HG03342 (cell line): ENCODE data around the gene THSD4.

Source experiments
- ATAC-seq: cut with Tn5 transposase; IDR thresholded peaks from one replicate; pipeline ENCODE4 v1.9.1; 2021; ENCODE audit warnings: mild to moderate bottlenecking, moderate library complexity; ENCODE audit not compliant: unreplicated experiment

The THSD4 gene

GRCh38 chr15:71220828-71221227, 105.6 kb downstream of the THSD4 start:
- no peak for ATAC-seq

- no peak for ATAC-seq
Observed at GRCh38 chr15:71221417-71221816, 106.1 kb downstream of the THSD4 start.

GRCh38 chr15:71223516-71223915, 108.2 kb downstream of the THSD4 start:
- ATAC-seq = no peak

GRCh38 chr15:71224024-71224423, 108.8 kb downstream of the THSD4 start:
- no peak for ATAC-seq

- no peak for ATAC-seq
Observed at GRCh38 chr15:71225851-71226250, 110.6 kb downstream of the THSD4 start.

- ATAC-seq = no peak
Observed at GRCh38 chr15:71226536-71227455, 111.5 kb downstream of the THSD4 start.

GRCh38 chr15:71228403-71228802, 113.1 kb downstream of the THSD4 start:
- ATAC-seq = no peak

- no peak for ATAC-seq
Observed at GRCh38 chr15:71230303-71230702, 115.0 kb downstream of the THSD4 start.

GRCh38 chr15:71231758-71232157, 116.5 kb downstream of the THSD4 start:
- no peak for ATAC-seq

GRCh38 chr15:71232411-71232810, 117.1 kb downstream of the THSD4 start:
- no peak for ATAC-seq

GRCh38 chr15:71237456-71238188, 122.4 kb downstream of the THSD4 start:
- no peak for ATAC-seq

GRCh38 chr15:71238926-71239325, 123.7 kb downstream of the THSD4 start:
- ATAC-seq = no peak

- ATAC-seq = no peak
Observed at GRCh38 chr15:71239592-71240364, 124.5 kb downstream of the THSD4 start.

GRCh38 chr15:71242292-71242691, 127.0 kb downstream of the THSD4 start:
- ATAC-seq = no peak

GRCh38 chr15:71244250-71244649, 129.0 kb downstream of the THSD4 start:
- no peak for ATAC-seq

- ATAC-seq = no peak
Observed at GRCh38 chr15:71245588-71245987, 130.3 kb downstream of the THSD4 start.

GRCh38 chr15:71248386-71248785, 133.1 kb downstream of the THSD4 start:
- no peak for ATAC-seq

GRCh38 chr15:71249986-71250385, 134.7 kb downstream of the THSD4 start:
- no peak for ATAC-seq

- no peak for ATAC-seq
Observed at GRCh38 chr15:71250936-71251583, 135.8 kb downstream of the THSD4 start.

- ATAC-seq = no peak
Observed at GRCh38 chr15:71251584-71252043, 136.3 kb downstream of the THSD4 start.
